HepG2 (cell line): ENCODE measurements around the gene TFF2. TPM values are rescaled to one million over a fixed set of nuclear protein-coding genes. Genes with fewer than 3 reads are reported as not detected.

Experiments used
- ATAC-seq: fragments of 200-7000 bp; cut with Tn5 transposase; 3 replicates; pipeline ENCODE4 v1.9.1; 2020; ENCODE audit warnings: mild to moderate bottlenecking, moderate library complexity
- Bru-seq: library from RNA; stranded (reverse); fragments of 400-500 nt; gene quantifications from one replicate; lab custom pipeline; 2021; lab: Mats Ljungman, UMichigan
- BruChase-seq, 2 experiments: library from RNA; stranded (reverse); fragments of 400-500 nt; gene quantifications; one replicate each; lab custom pipeline; 2021; lab: Mats Ljungman, UMichigan
- BruUV-seq: library from RNA; stranded (reverse); fragments of 400-500 nt; replicated peaks from 2 replicates; lab custom pipeline; 2021; lab: Mats Ljungman, UMichigan
- CTCF ChIA-PET: fragments of 300-600 bp; formaldehyde crosslinking; extraction: SDS; loops from one replicate; lab custom pipeline; 2021; ENCODE audit warnings: low total read pairs, inconsistent platforms, low intra/inter-chr PET ratio; lab: Yijun Ruan, JAX
- POLR2A ChIA-PET: fragments of 350-600 bp; sonication (Branson Sonifier 250); formaldehyde crosslinking; loops from one replicate; lab custom pipeline; 2020; ENCODE audit warnings: antibody characterized with exemption, inconsistent platforms; lab: Yijun Ruan, JAX
- DNase-seq: peaks from one replicate; pipeline ENCODE4 v3.0.0-alpha.2; 2015; ENCODE audit warnings: low spot score
- FAIRE-seq: peaks from 3 replicates; lab custom pipeline; 2011; peaks lifted over from hg19 to GRCh38; lab: Jason Lieb, UNC
- H2AFZ ChIP-seq: one replicate; pipeline ENCODE4 v1.6.1; 2011; ENCODE audit warnings: low read length, inconsistent platforms
- H3K27ac ChIP-seq: fragments of 300-600 bp; 3 replicates; pipeline ENCODE4 v1.8.0; 2011; ENCODE audit warnings: mixed run types, mild to moderate bottlenecking, mixed read lengths, low read length, inconsistent platforms; ENCODE audit not compliant: insufficient read depth; ENCODE audit errors: extremely low read length
- H3K27me3 ChIP-seq, 2 experiments: fragments of 200-600 bp in 1 of 2; 2 replicates in 1 of 2; 3 replicates in 1 of 2; pipeline versions ENCODE4 v1.6.0 to v1.8.0; 2011; ENCODE audit warnings: low read length in 2 of 2, mild to moderate bottlenecking in 2 of 2, moderate library complexity in 2 of 2, inconsistent platforms in 1 of 2; ENCODE audit not compliant: insufficient read depth in 2 of 2, control insufficient read depth in 1 of 2
- H3K36me3 ChIP-seq, 2 experiments: fragments of 200-600 bp in 1 of 2; replicated peaks in 1 of 2; 2 replicates in 1 of 2; 3 replicates in 1 of 2; pipeline versions ENCODE4 v1.5.1 to v1.8.0; 2011; ENCODE audit warnings: low read length in 2 of 2, inconsistent platforms in 1 of 2; ENCODE audit not compliant: insufficient read depth in 2 of 2, control insufficient read depth in 1 of 2
- H3K4me1 ChIP-seq: 2 replicates; pipeline ENCODE4 v1.5.1; 2012; ENCODE audit warnings: low read length, inconsistent platforms; ENCODE audit not compliant: insufficient read depth
- H3K4me2 ChIP-seq: 2 replicates; pipeline ENCODE4 v1.6.0; 2011; ENCODE audit warnings: low read depth, low read length, inconsistent platforms
- H3K4me3 ChIP-seq, 3 experiments: fragments of 200-600 bp in 1 of 3; sonication (generic), shearing (Covaris generic) in 1 of 3; replicated peaks in 1 of 3; 2 replicates each; pipeline ENCODE4 v1.5.1; 2011 to 2016; ENCODE audit warnings: low read length in 3 of 3, inconsistent platforms in 2 of 3, low read depth in 2 of 3, mild to moderate bottlenecking in 2 of 3, control low read depth in 1 of 3, mixed read lengths in 1 of 3; ENCODE audit not compliant: insufficient read depth in 1 of 3
- H3K79me2 ChIP-seq: one replicate; pipeline ENCODE4 v1.6.1; 2011; ENCODE audit warnings: low read length, inconsistent platforms; ENCODE audit not compliant: insufficient read depth
- H3K9ac ChIP-seq: 2 replicates; pipeline ENCODE4 v1.6.0; 2011; ENCODE audit warnings: mild to moderate bottlenecking, low read depth, low read length, inconsistent platforms; ENCODE audit not compliant: insufficient read depth
- H3K9me3 ChIP-seq: 2 replicates; pipeline ENCODE4 v1.5.1; 2012; ENCODE audit warnings: mild to moderate bottlenecking, low read length
- H4K20me1 ChIP-seq: 2 replicates; pipeline ENCODE4 v1.6.0; 2011; ENCODE audit warnings: inconsistent platforms, mild to moderate bottlenecking, low read length, moderate library complexity; ENCODE audit not compliant: insufficient read depth
- ATF6 ChIP-seq: sonication (generic); formaldehyde crosslinking; conservative IDR thresholded peaks from 2 replicates; pipeline ENCODE4 v1.4.0; 2020; ENCODE audit warnings: missing genetic modification reagents
- CTCF ChIP-seq: sonication (generic); formaldehyde crosslinking; IDR thresholded peaks from 2 replicates; pipeline ENCODE4 v1.5.0; 2020; ENCODE audit warnings: mild to moderate bottlenecking, missing genetic modification reagents, moderate library complexity
- HNRNPL ChIP-seq: fragments of 200-400 bp; formaldehyde crosslinking; IDR thresholded peaks from 2 replicates; pipeline ENCODE4 v1.6.1; 2017; ENCODE audit warnings: mild to moderate bottlenecking, low read depth, low read length
- MXD1 ChIP-seq: sonication (generic); formaldehyde crosslinking; IDR thresholded peaks from 2 replicates; pipeline ENCODE4 v1.4.0; 2020; ENCODE audit warnings: mild to moderate bottlenecking, missing genetic modification reagents
- TBX2 ChIP-seq: sonication (generic); formaldehyde crosslinking; IDR thresholded peaks from 2 replicates; pipeline ENCODE4 v1.5.0; 2020; ENCODE audit warnings: missing genetic modification reagents, mild to moderate bottlenecking, borderline replicate concordance
- ZNF138 ChIP-seq: sonication (generic); formaldehyde crosslinking; IDR thresholded peaks from 2 replicates; pipeline ENCODE4 v1.5.0; 2020; ENCODE audit warnings: mild to moderate bottlenecking, low read depth, missing genetic modification reagents
- ZNF292 ChIP-seq: sonication (generic); formaldehyde crosslinking; IDR thresholded peaks from 2 replicates; pipeline ENCODE4 v1.8.1; 2022; ENCODE audit warnings: mild to moderate bottlenecking, low read depth, missing genetic modification reagents, borderline replicate concordance
- WGBS: methylation state at CpG from one replicate; pipeline ENCODE4 v1.1.6; 2017; ENCODE audit warnings: low lambda C conversion rate; 5-methylcytosine and 5-hydroxymethylcytosine counted together
- in situ Hi-C: cut with HindIII; loops from 2 replicates; pipeline ENCODE4 v1.10.0; 2017; ENCODE audit warnings: low pct_unique_long_range_greater_than_20kb; ENCODE audit not compliant: extremely low pct_ligation_motif_present
- intact Hi-C: fragments of 100-400 bp; cut with micrococcal nuclease; formaldehyde crosslinking; loops from one replicate; pipeline ENCODE4 v1.10.0; 2022; ENCODE audit not compliant: unreplicated experiment
- long read RNA-seq, 2 experiments: library from RNA in 1 of 2; library from polyadenylated mRNA in 1 of 2; stranded (forward) in 1 of 2; unstranded in 1 of 2; transcript quantifications; one replicate each; pipeline ENCODE4 v2.0.0, GENCODE V29; 2019 to 2022
- polyA minus RNA-seq, 3 experiments: library from RNA; depleted of rRNA, polyadenylated mRNA; stranded (reverse); fragments of >200 nt; gene quantifications; 2 replicates each; pipeline ENCODE4 v1.2.3, GENCODE V29; 2011; ENCODE audit warnings: low replicate concordance in 1 of 3
- polyA plus RNA-seq, 8 experiments: library from polyadenylated mRNA; depleted of rRNA in 3 of 8; stranded (reverse) in 7 of 8; unstranded in 1 of 8; fragments of >200 nt; fragmentation: Illumina TruSeq in 4 of 8; extraction: Trizol in 4 of 8; gene quantifications; 2 replicates each; pipeline versions ENCODE4 v1.2.1 to v1.2.3, GENCODE V29; 2011 to 2016; ENCODE audit warnings: low read depth in 4 of 8, missing spikeins in 1 of 8, mixed read lengths in 1 of 8; ENCODE audit not compliant: insufficient read depth in 1 of 8
- total RNA-seq, 5 experiments: library from RNA; depleted of rRNA; stranded (reverse); fragments of >200 nt; fragmentation: Illumina TruSeq; extraction: Trizol; gene quantifications; 2 replicates each; pipeline ENCODE4 v1.2.3, GENCODE V29; 2016; ENCODE audit warnings: low read depth in 1 of 5

TFF2 gene
- not detected in 2 replicates for total RNA-seq (2016; rRNA removed; fragmentation: Illumina TruSeq; extraction: Trizol)
- not detected in 2 replicates for total RNA-seq (2016; cell fraction: cytosol; rRNA removed; fragmentation: Illumina TruSeq; extraction: Trizol; ENCODE audit: low read depth)
- total RNA-seq (2016; cell fraction: insoluble cytoplasmic fraction; rRNA removed; fragmentation: Illumina TruSeq; extraction: Trizol): not detected in 2 replicates
- not detected in 2 replicates for total RNA-seq (2016; cell fraction: membrane; rRNA removed; fragmentation: Illumina TruSeq; extraction: Trizol)
- total RNA-seq (2016; cell fraction: nucleus; rRNA removed; fragmentation: Illumina TruSeq; extraction: Trizol): not detected in 2 replicates
- polyA plus RNA-seq (2011; rRNA removed): 1.5 and 1.6 TPM in 2 replicates
- polyA plus RNA-seq (2011; cell fraction: cytosol; rRNA removed): 0.50 and 1.2 TPM in 2 replicates
- 0.58 and 0.73 TPM in 2 replicates for polyA plus RNA-seq (2011; cell fraction: nucleus; rRNA removed)
- polyA plus RNA-seq (2012): 0.23 and 0.47 TPM in 2 replicates
- polyA plus RNA-seq (2016; cell fraction: cytosol; fragmentation: Illumina TruSeq; extraction: Trizol; ENCODE audit: low read depth): not detected in 2 replicates
- not detected in 2 replicates for polyA plus RNA-seq (2016; cell fraction: insoluble cytoplasmic fraction; fragmentation: Illumina TruSeq; extraction: Trizol; ENCODE audit: low read depth)
- not detected in 2 replicates for polyA plus RNA-seq (2016; cell fraction: membrane; fragmentation: Illumina TruSeq; extraction: Trizol; ENCODE audit: low read depth)
- not detected in 2 replicates for polyA plus RNA-seq (2016; cell fraction: nucleus; fragmentation: Illumina TruSeq; extraction: Trizol; ENCODE audit: insufficient read depth, low read depth)
- polyA minus RNA-seq (2011; rRNA and poly(A)+ RNA removed; ENCODE audit: low replicate concordance): 0.91 TPM in 1 of 2 replicates, not detected in the other
- not detected in 2 replicates for polyA minus RNA-seq (2011; cell fraction: cytosol; rRNA and poly(A)+ RNA removed)
- not detected in 2 replicates for polyA minus RNA-seq (2011; cell fraction: nucleus; rRNA and poly(A)+ RNA removed)
- Bru-seq, nascent RNA: percentile 12 among the genes with signal in this experiment
- not detected for BruChase-seq, experiment 1, labeled RNA remaining after a 6-hour chase
- percentile 12 among the genes with signal in this experiment for BruChase-seq, experiment 2, labeled RNA remaining after a 2-hour chase
- long read RNA-seq, experiment 1: 0 reads
- long read RNA-seq, experiment 2: 0 reads

- intact Hi-C loops (no loop called here), in situ Hi-C loops (no loop called here)
- H3K9me3 ChIP-seq: no peaks in the 10 kb centered on the region
- TF ChIP-seq HNRNPL (0 out of 2 replicates have a peak, but pooled peaks have one; percentile 53), ZNF292 (CRISPR knock-in tag) (no peak), CTCF (CRISPR knock-in tag) (no peak), ZNF138 (CRISPR knock-in tag) (no peak), ATF6 (CRISPR knock-in tag) (no peak), TBX2 (CRISPR knock-in tag) (no peak), MXD1 (no peak)
- H3K27me3 ChIP-seq: peaks cover 0 to 16% of the 10 kb centered on the region in 2 experiments; a peak in 2 of 5 replicates
- no peak within 1 kb of the TSS for H3K27ac ChIP-seq
- DNase-seq (no peak), FAIRE-seq (no peak), ATAC-seq (peak; percentile 68)
- no peak within 1 kb of the TSS for H3K9ac ChIP-seq
- H2AFZ ChIP-seq: no peak within 1 kb of the TSS
- POLR2A ChIA-PET: no interaction called here
- H3K4me1 ChIP-seq: peaks cover 16% of the 10 kb centered on the region
- no peaks in the 10 kb centered on the region for H3K79me2 ChIP-seq
- no peaks in the 10 kb centered on the region for H3K36me3 ChIP-seq
- no TSS peak for BruUV-seq
- no peaks in the 10 kb centered on the region for H4K20me1 ChIP-seq
- H3K4me2 ChIP-seq: peak within 1 kb of the TSS; percentile 21; the same call in 1 of the 2 replicates
- WGBS: 0% methylated on average over 12 of the region's 13 CpGs
- peak within 1 kb of the TSS in 1 of 3 experiments; percentile 5; a peak in 1 of 6 replicates for H3K4me3 ChIP-seq
- CTCF ChIA-PET: no interaction called here
Observed at GRCh38 chr21:42350927-42351426, at the start of gene TFF2. Gene TFF2, minus strand, starts transcription at chr21:42350994. Its CDS starts 37 bp downstream, at chr21:42350957.
